Activated CD8-positive, alpha-beta T cell treated with anti-CD3 and anti-CD28 coated beads for 36 hours (primary cell): ENCODE measurements around the gene ADARB2. TPM values are rescaled to one million over a fixed set of nuclear protein-coding genes. Genes with fewer than 3 reads are reported as not detected.

Experiments used
- ATAC-seq: fragments of 200-7000 bp; cut with Tn5 transposase; one replicate; pipeline ENCODE4 v1.10.0; 2021; ENCODE audit warnings: mild to moderate bottlenecking, moderate library complexity
- CTCF ChIA-PET: fragments of 350-600 bp; sonication (Branson Sonifier 250); formaldehyde crosslinking; loops from one replicate; lab custom pipeline; 2021; ENCODE audit warnings: antibody characterized with exemption; lab: Charles Lee
- POLR2A ChIA-PET: fragments of 350-600 bp; sonication (Branson Sonifier 250); formaldehyde crosslinking; loops from one replicate; lab custom pipeline; 2021; ENCODE audit warnings: antibody characterized with exemption; lab: Charles Lee
- DNase-seq: peaks from one replicate; pipeline ENCODE4 v3.0.0-alpha.2; 2020
- H3K27ac Mint-ChIP-seq: one replicate; pipeline ENCODE4 v1.8.0; 2021; ENCODE audit warnings: mild to moderate bottlenecking, mixed read lengths
- H3K27me3 Mint-ChIP-seq: one replicate; pipeline ENCODE4 v1.8.0; 2021; ENCODE audit warnings: mixed read lengths
- H3K36me3 Mint-ChIP-seq: one replicate; pipeline ENCODE4 v1.8.0; 2021; ENCODE audit warnings: low read depth, mixed read lengths
- H3K4me1 Mint-ChIP-seq: one replicate; pipeline ENCODE4 v1.8.0; 2021; ENCODE audit warnings: low read depth, mixed read lengths
- H3K4me3 Mint-ChIP-seq: one replicate; pipeline ENCODE4 v1.8.0; 2021; ENCODE audit warnings: mild to moderate bottlenecking, moderate library complexity, mixed read lengths
- H3K9me3 Mint-ChIP-seq: one replicate; pipeline ENCODE4 v1.8.0; 2021; ENCODE audit warnings: mixed read lengths
- intact Hi-C: fragments of 100-400 bp; cut with micrococcal nuclease; formaldehyde crosslinking; loops from one replicate; pipeline ENCODE4 v1.10.0; 2022
- total RNA-seq, 2 experiments: library from RNA; stranded (reverse); gene quantifications; one replicate each; pipeline ENCODE4 v1.2.3, GENCODE V29; 2021
- TF ChIP-seq, protein P1 (sequence below): fragments of 200-600 bp; IDR thresholded peaks from one replicate; pipeline ENCODE4 v1.8.0; 2022; ENCODE audit warnings: antibody characterized with exemption, mild to moderate bottlenecking

The ADARB2 gene
- total RNA-seq, 2 experiments from 2014 or later: 1.3 to 1.6 TPM

DNA sequence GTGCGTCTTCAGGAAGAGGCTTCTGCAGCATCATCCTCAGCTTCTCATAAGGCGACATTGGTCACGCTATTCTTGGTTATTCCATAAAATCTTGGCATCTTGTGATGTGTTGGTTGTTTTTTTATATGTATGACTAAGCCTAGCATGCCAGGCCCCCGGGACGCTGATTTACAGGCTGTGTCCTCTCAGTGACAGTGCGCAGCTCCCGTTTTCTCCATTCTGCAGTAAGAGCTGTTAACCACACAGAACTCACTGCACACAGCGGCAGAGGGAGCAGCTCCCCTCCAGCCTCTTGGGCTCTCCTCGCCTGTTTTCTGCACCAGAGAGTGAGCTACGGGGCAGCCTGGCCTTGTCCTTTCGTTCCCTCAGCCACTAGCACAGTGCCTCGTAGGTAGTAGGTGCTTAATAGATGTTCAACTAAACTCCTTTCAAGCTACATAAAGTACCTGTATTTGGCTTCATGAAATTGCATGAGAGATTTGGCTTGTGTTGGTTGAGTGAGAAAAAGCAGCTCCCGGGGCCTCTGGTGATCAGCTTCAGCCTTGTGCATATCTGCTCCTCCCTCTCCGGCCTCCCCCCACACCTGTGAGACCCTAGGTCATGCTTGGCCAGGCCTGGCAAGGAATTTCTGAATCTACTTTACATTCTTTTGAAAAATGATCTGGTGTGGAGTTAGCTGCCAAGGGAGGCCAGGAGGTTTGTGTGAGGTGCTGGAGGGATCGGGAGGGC, 564.9 kb downstream of the ADARB2 start:
- peaks cover 3% of the 10 kb centered on the region for H3K27me3 Mint-ChIP-seq
- TF ChIP-seq, protein P1, sequence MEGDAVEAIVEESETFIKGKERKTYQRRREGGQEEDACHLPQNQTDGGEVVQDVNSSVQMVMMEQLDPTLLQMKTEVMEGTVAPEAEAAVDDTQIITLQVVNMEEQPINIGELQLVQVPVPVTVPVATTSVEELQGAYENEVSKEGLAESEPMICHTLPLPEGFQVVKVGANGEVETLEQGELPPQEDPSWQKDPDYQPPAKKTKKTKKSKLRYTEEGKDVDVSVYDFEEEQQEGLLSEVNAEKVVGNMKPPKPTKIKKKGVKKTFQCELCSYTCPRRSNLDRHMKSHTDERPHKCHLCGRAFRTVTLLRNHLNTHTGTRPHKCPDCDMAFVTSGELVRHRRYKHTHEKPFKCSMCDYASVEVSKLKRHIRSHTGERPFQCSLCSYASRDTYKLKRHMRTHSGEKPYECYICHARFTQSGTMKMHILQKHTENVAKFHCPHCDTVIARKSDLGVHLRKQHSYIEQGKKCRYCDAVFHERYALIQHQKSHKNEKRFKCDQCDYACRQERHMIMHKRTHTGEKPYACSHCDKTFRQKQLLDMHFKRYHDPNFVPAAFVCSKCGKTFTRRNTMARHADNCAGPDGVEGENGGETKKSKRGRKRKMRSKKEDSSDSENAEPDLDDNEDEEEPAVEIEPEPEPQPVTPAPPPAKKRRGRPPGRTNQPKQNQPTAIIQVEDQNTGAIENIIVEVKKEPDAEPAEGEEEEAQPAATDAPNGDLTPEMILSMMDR: no peak
- no peak for DNase-seq
- no peak for ATAC-seq
- ChIA-PET CTCF (no interaction called here), POLR2A (no interaction called here)
- no peaks in the 10 kb centered on the region for H3K36me3 Mint-ChIP-seq
- intact Hi-C loops: no loop called here
- H3K4me1 Mint-ChIP-seq: no peaks in the 10 kb centered on the region
- H3K27ac Mint-ChIP-seq: no peak overlapping the region
- H3K4me3 Mint-ChIP-seq: no peak overlapping the region
- H3K9me3 Mint-ChIP-seq: no peaks in the 10 kb centered on the region

DNA sequence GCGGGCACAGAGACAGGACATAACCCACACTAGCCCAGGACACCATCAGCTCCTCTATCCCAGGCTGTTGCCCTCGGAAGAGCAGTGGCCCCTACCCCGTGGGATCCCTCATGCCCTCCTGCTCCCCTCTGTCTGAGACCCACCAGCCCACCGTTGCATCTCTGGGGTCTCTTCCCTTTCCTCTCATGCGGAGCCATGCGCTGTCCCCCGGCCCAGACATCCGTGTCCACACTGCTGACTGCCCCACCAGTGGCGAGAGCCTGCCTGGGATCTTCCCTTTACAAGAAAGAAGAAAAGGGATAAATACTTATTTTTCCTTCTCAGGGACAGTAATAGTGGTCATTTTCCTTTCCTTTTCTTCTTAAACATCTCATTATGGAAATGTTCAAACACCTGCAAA, 565.7 kb downstream of the ADARB2 start:
- H3K9me3 Mint-ChIP-seq: no peaks in the 10 kb centered on the region
- H3K27me3 Mint-ChIP-seq: peaks cover 4% of the 10 kb centered on the region
- intact Hi-C loops: no loop called here
- no peaks in the 10 kb centered on the region for H3K4me1 Mint-ChIP-seq
- ChIA-PET CTCF (no interaction called here), POLR2A (no interaction called here)
- no peak overlapping the region for H3K27ac Mint-ChIP-seq
- TF ChIP-seq, protein P1: no peak
- H3K4me3 Mint-ChIP-seq: no peak overlapping the region
- no peaks in the 10 kb centered on the region for H3K36me3 Mint-ChIP-seq
- DNase-seq (no peak), ATAC-seq (no peak)

DNA sequence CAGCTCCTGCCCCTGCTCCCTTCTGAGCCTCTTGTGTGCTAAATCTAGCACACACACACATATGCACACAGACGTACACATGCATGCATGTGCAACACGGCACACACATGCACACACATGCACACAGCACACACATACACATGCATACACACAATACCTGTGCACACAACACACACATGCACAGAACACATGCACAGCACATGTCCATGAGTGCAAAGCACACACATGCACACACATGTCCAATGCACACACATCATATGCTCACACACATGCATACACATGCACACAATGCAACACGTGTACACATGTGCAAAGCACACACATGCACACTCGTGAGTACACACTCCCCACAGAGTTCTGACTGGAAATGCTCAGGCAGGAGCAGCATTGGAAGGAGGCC, 566.1 kb downstream of the ADARB2 start:
- Mint-ChIP-seq H3K9me3 (no peaks in the 10 kb centered on the region), H3K4me3 (no peak overlapping the region), H3K27me3 (peaks cover 4% of the 10 kb centered on the region), H3K36me3 (no peaks in the 10 kb centered on the region), H3K4me1 (no peaks in the 10 kb centered on the region), H3K27ac (no peak overlapping the region)
- TF ChIP-seq, protein P1: no peak
- ChIA-PET POLR2A (no interaction called here), CTCF (no interaction called here)
- no peak for DNase-seq
- no peak for ATAC-seq
- intact Hi-C loops: no loop called here

DNA sequence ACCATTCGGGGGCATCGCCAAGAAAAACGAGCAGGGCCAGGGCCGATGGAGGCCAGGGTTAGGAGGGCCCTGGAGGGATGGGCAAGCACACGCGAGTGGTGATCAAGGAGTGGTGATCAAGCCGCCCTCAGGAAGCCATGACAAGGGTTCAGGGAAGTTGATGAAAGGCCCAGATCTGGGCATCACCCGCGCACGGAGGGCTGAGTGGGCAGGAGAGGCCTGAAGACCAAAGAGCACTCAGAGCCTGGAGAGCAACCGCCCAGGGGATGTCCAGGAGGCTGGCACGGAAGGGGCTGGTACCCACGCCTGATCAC, 566.5 kb downstream of the ADARB2 start:
- no peaks in the 10 kb centered on the region for H3K36me3 Mint-ChIP-seq
- no peak overlapping the region for H3K4me3 Mint-ChIP-seq
- H3K9me3 Mint-ChIP-seq: no peaks in the 10 kb centered on the region
- H3K27ac Mint-ChIP-seq: no peak overlapping the region
- H3K4me1 Mint-ChIP-seq: no peaks in the 10 kb centered on the region
- DNase-seq (no peak), ATAC-seq (no peak)
- ChIA-PET CTCF (no interaction called here), POLR2A (no interaction called here)
- intact Hi-C loops: no loop called here
- H3K27me3 Mint-ChIP-seq: peaks cover 4% of the 10 kb centered on the region
- TF ChIP-seq, protein P1: no peak

DNA sequence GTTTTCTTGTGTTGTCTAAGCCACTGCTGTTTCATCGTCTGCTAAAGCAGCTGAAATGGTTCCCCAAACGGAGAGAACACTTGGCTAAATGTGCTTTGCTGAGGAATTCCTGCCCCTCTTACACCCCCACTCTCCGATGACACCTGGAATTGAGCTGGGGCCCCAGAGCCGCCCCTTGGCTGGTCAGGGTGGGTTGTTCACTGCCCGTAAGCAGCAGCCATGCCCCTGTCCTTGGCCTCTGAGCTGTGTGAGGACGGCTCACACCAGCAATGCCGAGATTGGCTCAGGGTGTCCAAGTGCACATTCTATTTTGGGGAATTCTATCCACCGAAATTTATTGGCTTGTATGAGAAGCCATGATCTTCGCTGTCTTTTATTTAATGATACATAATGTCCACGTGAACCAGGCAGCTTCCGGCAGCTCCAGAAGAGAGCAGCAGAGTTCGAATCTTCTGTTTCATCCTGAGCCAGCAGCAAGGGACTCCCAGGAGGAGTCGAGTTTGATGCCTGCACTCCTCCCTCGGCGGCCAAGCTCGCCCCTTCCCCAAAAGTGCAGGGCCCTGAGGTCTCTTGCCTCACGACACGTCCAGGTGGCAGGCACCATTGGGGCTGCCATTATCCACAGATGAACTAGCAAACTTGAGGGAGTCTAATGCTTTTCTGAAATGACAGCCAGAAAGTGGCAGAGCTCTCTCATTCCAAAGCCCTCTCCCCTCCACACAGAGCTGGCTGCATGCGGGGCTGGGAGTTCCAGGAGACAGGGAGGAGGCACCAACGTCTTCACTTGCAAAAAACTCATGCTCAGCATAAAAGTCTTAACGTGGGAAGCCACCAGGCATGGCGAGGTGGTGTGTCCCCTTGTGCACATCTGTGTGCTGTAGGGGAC, 567.1 kb downstream of the ADARB2 start:
- DNase-seq: no peak
- CTCF ChIA-PET: no interaction called here
- no peak overlapping the region for H3K4me3 Mint-ChIP-seq
- H3K27me3 Mint-ChIP-seq: peaks cover 4% of the 10 kb centered on the region
- no peaks in the 10 kb centered on the region for H3K9me3 Mint-ChIP-seq
- no peaks in the 10 kb centered on the region for H3K36me3 Mint-ChIP-seq
- no peak overlapping the region for H3K27ac Mint-ChIP-seq
- intact Hi-C loops: no loop called here
- H3K4me1 Mint-ChIP-seq: no peaks in the 10 kb centered on the region
- no peak for ATAC-seq
- TF ChIP-seq, protein P1: no peak
- POLR2A ChIA-PET: no interaction called here
